Left hindlimb (tissue), 1 donor: ENCODE data around the gene TMEM141.
"Not testable (repeated sequence)": the region's sequence is repeated elsewhere in the genome, so short reads cannot be mapped to it uniquely, and the experiment has no call there.

Source experiments
- DNase-seq: peaks from one replicate; pipeline ENCODE4 v3.0.0-alpha.2; 2018

TMEM141 gene

GRCh38 chr9:136774416-136775045 is 16.6 kb upstream of the TMEM141 start:
- DNase-seq: no peak

- DNase-seq: no peak
These were observed 16.0 kb upstream of the TMEM141 start for GRCh38 chr9:136775191-136775590.

- no peak for DNase-seq
These were observed 14.2 kb upstream of the TMEM141 start for GRCh38 chr9:136776947-136777346.

- DNase-seq: no peak
These were observed 13.8 kb upstream of the TMEM141 start for GRCh38 chr9:136777359-136777758.

GRCh38 chr9:136779808-136780207 is 11.3 kb upstream of the TMEM141 start:
- no peak for DNase-seq

- DNase-seq: no peak
These were observed 8.7 kb upstream of the TMEM141 start for GRCh38 chr9:136782452-136782851.

- DNase-seq: peak; percentile 11
These were observed 6.7 kb upstream of the TMEM141 start for GRCh38 chr9:136784249-136784996.

GRCh38 chr9:136784997-136785361 is 6.2 kb upstream of the TMEM141 start:
- DNase-seq: no peak

GRCh38 chr9:136785565-136786355 is 5.4 kb upstream of the TMEM141 start:
- DNase-seq: not testable (repeated sequence)

- no peak for DNase-seq
These were observed 4.7 kb upstream of the TMEM141 start for GRCh38 chr9:136786451-136786850.

- DNase-seq: not testable (repeated sequence)
These were observed 4.2 kb upstream of the TMEM141 start for GRCh38 chr9:136786983-136787382.

- DNase-seq: peak; percentile 63
These were observed 3.3 kb upstream of the TMEM141 start for GRCh38 chr9:136787690-136788400.

- peak; percentile 23 for DNase-seq
These were observed 2.3 kb upstream of the TMEM141 start for GRCh38 chr9:136788644-136789522.

- no peak for DNase-seq
These were observed 1.6 kb upstream of the TMEM141 start for GRCh38 chr9:136789523-136789937.

- DNase-seq: peak; percentile 70
These were observed 552 bp downstream of the TMEM141 start for GRCh38 chr9:136791516-136792276.

- no peak for DNase-seq
These were observed 1.4 kb downstream of the TMEM141 start for GRCh38 chr9:136792321-136793085.

GRCh38 chr9:136793086-136793946 is 2.2 kb downstream of the TMEM141 start:
- no peak for DNase-seq

- DNase-seq: no peak
These were observed 3.3 kb downstream of the TMEM141 start for GRCh38 chr9:136794281-136794999.

GRCh38 chr9:136795000-136795348 is 3.8 kb downstream of the TMEM141 start:
- no peak for DNase-seq
